Fibroblast of lung (primary cell): ENCODE results near the gene RAB40A.

Source experiments
- CTCF ChIP-seq, 2 donors: IDR thresholded peaks in 1 of 2; conservative IDR thresholded peaks in 1 of 2; 1 replicate in 1 of 2; 2 replicates in 1 of 2; pipeline ENCODE4 v1.5.1; 2011 to 2012; ENCODE audit warnings: low read length in 2 of 2, control low read depth in 1 of 2, inconsistent platforms in 1 of 2, low read depth in 1 of 2, mild to moderate bottlenecking in 1 of 2
- EZH2 ChIP-seq: IDR thresholded peaks from 2 replicates; pipeline ENCODE4 v1.5.1; 2012; ENCODE audit warnings: low read length, control low read depth, mild to moderate bottlenecking; ENCODE audit errors: missing control alignments

- no peak for TF ChIP-seq CTCF (conservative IDR thresholded peaks at IDR 0.05 in 1 of 2, IDR thresholded peaks at IDR 0.05 in 1 of 2; ENCODE audit: low read depth in 1 of 2, low read length in 2 of 2)
- no peak for TF ChIP-seq EZH2
Measured at GRCh38 chrX:103562801-103563200, 43.5 kb upstream of the RAB40A start.
